ENCODE measurements around the gene DYNC2H1.

GRCh38 chr11:103372906-103373305 is 263.7 kb downstream of the DYNC2H1 start:
- TF ChIP-seq CTCF (IDR thresholded peaks at IDR 0.05) = no peak
- TF ChIP-seq POLR2AphosphoS5 (IDR thresholded peaks at IDR 0.05; ENCODE audit: insufficient read depth in 1 of 2, low read depth in 1 of 2) = no peak
- no peak for TF ChIP-seq POLR2A (IDR thresholded peaks at IDR 0.05)
